ENCODE results near the gene NAXE.
A peak's percentile ranks its signal among the peaks of the same experiment; 100 is the strongest.

GRCh38 chr1:156602557-156602993 is 11.0 kb downstream of the NAXE start:
- no peak for TF ChIP-seq POLR2AphosphoS5 (IDR thresholded peaks at IDR 0.05)
- peak in 1 of 4 experiments; percentile 6 for TF ChIP-seq CTCF (IDR thresholded peaks at IDR 0.05)
- TF ChIP-seq POLR2A (IDR thresholded peaks at IDR 0.05), result no peak
